ENCODE results near the gene DEFB124.
"Not testable (repeated sequence)": the region's sequence is repeated elsewhere in the genome, so short reads cannot be mapped to it uniquely, and the experiment has no call there.

The DEFB124 gene

DNA sequence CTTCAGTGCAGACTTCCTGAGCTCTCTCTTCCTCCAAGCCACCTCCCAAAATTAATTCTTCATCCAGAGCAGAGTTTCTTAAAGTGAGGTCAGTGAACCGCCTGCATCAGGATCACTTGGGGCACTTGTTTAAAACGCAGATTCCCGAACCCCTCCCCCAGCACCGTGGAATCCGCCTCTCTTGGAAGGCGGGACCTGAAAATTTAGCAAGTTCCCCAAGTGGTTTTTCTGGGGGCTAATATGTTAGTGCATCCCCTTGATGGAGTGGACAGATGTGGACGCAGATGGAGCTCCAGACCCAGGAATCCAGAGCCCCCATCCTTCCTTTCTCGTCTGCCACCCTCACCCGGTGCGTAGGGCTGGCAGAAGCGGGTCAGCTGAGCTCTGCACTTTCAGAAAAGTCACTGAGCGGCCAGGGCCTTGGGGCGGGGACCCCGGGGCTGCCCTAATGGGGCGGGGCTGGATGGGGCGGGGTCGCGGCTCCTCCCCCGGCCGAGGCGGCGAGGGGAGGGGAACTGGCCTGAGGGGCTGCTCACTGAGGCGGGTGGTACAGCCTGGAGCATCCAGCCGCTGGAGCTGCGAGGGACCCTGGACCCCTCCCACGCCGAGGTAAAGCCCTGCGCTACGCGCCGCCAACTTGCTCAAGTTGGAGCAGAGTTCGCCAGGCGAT is at the start of gene DEFB124, which contains the start of gene REM1:
Gene DEFB124 (minus strand): TSS at position 370 of the 670 bp plus-strand sequence. CDS start 2,114 bp downstream, outside the sequence.
Gene REM1 (plus strand): TSS at position 531 of the 670 bp plus-strand sequence. CDS start 1,158 bp downstream, outside the sequence.
- DNase-seq (ENCODE audit: low spot score): no peak

DNA sequence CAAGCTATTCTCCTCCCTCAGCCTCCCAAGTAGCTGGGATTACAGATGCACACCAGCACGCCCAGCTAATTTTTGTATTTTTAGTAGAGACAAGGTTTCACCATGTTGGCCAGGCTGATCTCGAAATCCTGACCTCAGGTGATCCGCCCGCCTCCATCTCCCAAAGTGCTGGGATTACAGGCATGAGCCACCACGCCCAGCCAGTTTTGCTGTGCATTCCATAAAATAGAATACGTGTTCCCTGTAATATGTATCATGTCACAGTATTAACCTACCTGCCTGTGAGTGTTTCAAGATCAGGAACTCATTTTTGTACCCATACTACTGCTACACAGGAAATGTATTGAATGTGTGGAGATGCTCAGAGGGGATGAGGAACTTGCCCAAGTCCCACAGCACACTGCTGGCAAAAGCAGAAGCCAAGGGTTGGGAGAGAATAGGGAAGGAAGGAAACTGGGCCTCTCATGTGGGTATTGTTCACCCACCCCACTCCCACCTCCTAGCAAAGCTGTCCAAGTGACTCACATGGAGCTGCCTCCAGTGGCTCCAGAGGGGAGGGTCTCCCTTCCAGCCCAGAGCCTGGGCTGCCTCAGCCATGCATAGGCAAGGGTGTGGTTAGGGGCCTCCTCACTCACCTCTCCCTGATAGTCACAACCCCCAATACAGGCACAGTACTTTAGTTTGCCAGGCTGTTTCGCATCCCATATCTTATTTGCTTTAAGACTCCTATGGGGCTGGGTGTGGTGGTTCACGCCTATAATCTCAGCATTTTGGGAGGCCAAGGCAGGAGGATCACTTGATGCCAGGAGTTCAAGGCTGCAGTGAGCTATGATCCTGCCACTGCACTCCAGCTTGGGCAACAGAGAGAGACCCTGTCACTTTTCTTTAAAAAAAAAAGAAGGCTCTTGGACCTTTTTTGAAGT is 48.7 kb upstream of the DEFB124 start:
- peak; percentile 63 for DNase-seq (ENCODE audit: low spot score)

DNA sequence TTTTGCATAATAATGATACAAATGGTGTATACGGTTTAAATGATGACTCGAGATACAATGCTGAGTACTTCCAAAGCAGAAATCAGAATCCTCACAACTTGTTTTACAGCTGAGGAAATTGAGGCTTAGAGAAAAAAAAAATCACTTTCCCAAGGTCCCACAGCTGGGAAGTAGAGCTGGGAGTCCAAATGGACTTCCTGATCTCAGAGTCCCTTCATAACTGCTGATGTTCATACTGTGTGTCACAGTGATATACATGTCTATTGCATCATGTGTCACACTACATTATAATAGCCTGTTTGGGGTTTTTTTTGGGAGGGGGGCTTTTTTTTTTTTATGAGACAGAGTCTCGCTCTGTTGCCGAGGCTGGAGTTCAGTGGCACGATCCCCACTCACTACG is 47.8 kb upstream of the DEFB124 start:
- no peak for DNase-seq (ENCODE audit: low spot score)

DNA sequence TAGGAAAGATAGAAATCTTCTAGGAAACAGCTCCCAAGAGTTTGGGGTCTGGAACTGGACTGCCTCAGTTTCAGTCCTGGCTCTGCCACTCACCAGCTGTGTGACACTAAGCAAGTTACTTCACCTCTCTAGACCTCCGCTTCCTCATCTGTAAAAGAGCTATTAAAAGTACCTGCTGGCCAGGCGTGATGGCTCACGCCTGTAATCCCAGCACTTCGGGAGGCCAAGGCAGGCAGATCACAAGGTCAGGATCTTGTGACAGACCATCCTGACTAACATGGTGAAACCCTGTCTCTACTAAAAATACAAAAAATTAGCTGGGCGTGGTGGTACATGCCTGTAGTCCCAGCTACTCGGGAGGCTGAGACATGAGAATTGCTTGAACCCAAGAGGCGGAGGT is 46.3 kb upstream of the DEFB124 start:
- DNase-seq (ENCODE audit: low spot score): not testable (repeated sequence)

DNA sequence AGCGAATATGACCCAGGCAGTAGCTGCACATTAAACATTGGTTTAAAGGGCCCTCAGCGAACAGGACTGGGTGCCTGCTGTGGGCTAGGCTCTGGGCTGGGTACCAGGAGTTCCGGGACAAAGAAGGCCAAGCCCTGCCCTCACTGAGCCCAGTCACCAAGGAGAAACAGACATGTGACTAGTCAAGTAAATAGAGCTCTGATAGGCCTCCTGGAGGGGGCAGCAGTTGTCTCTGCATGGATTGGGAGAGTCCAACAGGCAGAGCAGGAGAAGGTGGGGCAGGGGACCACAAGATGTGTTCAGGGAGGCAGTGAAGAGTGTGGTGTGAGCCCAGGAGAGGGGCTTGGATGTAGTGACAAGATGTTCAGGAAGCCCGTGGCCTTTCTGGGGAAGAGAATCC is 42.4 kb upstream of the DEFB124 start:
- DNase-seq (ENCODE audit: low spot score): no peak

GRCh38 chr20:31516651-31517050 is 41.7 kb upstream of the DEFB124 start:
- no peak for DNase-seq (ENCODE audit: low spot score)

GRCh38 chr20:31516166-31516565 is 41.2 kb upstream of the DEFB124 start:
- DNase-seq (ENCODE audit: low spot score): no peak

GRCh38 chr20:31515775-31516107 is 40.8 kb upstream of the DEFB124 start:
- no peak for DNase-seq (ENCODE audit: low spot score)

DNA sequence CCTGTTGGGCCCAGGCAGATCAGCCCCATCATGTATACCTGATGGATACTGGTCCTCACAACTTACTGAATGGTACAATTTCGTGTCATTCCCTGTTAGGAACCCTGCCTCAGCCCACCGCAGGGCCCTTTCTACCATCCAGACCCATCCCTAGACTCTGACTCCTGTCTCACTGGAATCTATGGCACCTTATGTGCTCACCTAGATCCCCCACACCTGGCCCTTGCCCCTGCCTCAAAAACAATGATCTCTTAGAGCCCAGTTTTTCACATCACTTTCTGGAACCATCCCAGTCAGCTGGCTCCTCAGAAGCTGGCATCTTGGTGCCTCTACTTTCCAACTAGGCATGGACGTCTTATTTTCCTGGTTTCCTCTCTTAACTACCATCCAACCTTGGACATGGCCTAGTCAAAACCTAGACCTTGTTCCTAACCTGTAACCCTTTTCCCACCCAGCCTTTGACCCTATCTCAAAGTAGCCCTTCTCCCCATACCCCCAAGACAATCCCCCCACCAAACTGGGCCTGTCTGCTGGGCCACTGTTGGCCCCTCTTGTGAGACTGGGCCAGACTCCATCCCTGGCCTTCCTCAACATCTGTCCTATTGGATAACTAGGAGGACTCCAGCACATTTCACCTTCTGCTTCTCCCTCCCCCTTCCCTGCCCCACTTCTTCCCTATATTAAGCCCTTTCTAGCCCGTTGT is 40.3 kb upstream of the DEFB124 start:
- no peak for DNase-seq (ENCODE audit: low spot score)

GRCh38 chr20:31514154-31515071 is 39.5 kb upstream of the DEFB124 start, which contains the start of gene HM13:
Gene HM13 (plus strand): TSS chr20:31514442. CDS start chr20:31514552, 110 bp downstream.
- peak; percentile 93 for DNase-seq (ENCODE audit: low spot score)

DNA sequence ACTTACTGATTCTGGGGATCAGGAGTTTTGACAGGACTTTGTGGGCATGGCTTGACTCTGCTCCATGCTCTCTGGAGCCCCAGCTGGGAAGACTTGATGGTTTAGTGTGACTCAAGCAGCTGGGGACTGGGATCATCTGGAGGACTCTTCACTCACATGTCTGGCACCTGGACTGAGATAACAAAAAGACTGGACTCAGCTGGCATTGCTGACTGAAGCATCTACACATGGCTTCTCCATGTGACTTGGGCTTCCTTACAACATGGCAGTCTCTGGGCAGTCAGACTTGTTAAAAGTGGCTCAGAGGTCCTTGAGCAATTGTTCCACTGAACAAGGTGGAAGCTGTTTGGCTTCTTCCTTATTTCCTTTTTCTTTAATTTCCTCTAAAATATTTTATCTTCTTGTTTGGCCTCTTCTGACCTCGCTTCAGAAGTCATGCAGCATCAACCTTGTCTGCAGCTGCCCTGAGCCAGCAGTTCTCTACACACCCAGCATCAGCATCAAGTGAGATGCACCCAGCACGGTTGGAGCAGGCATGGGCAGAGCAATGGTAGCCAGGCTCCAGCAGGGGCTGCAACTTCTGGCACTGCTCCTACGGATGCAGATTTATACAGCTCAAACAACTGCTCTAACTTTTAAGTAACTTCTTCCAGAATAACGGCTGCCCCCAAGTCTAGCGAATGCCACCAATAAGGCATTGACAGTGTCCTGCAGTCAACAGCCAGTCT is 33.8 kb upstream of the DEFB124 start:
- DNase-seq (ENCODE audit: low spot score): no peak

GRCh38 chr20:31505903-31506302 is 31.0 kb upstream of the DEFB124 start:
- DNase-seq (ENCODE audit: low spot score): no peak

GRCh38 chr20:31502884-31503673 is 28.2 kb upstream of the DEFB124 start:
- DNase-seq (ENCODE audit: low spot score): peak; percentile 79

- no peak for DNase-seq (ENCODE audit: low spot score)
Measured at GRCh38 chr20:31500527-31500926, 25.6 kb upstream of the DEFB124 start.

- DNase-seq (ENCODE audit: low spot score): no peak
Measured at GRCh38 chr20:31497838-31498540, 23.1 kb upstream of the DEFB124 start.

GRCh38 chr20:31496761-31497295 is 21.9 kb upstream of the DEFB124 start:
- no peak for DNase-seq (ENCODE audit: low spot score)

DNA sequence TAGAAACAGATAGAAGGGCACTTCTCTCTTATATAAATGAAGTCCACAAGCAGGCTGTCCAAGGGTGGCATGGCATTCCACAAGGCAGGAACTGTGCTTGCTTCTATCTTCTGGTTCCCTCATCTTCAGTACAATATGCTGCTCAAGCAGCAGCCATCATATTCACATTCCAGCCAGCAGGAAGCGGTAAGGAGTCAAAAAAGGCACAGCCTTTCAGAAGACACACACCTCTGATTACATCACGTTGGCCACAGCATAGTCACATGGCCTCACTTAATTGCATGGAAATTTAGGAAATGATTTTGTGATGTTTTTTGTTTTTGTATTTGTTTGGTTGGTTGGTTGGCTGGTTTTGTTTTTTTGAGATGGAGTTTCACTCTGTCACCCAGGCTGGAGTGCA is 19.2 kb upstream of the DEFB124 start:
- DNase-seq (ENCODE audit: low spot score): no peak

- DNase-seq (ENCODE audit: low spot score): no peak
Measured at GRCh38 chr20:31490752-31491151, 15.8 kb upstream of the DEFB124 start.

DNA sequence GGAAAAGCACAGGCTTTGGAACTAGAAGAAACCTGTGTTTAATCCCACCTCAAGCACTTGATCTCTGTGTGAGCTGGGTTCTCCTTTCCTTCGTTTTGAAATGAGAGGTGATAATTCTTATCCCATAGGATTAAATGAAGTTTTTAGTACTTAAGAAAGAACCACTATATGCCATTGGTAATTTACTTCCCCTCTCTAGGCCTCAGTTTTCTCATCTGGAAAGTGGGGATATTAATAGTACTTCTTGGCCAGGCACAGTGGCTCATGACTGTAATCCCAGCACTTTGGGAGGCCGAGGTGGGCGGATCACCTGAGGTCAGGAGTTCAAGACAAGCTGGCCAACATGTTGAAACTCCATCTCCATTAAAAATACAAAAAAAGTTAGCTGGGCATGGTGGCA is 14.2 kb upstream of the DEFB124 start:
- DNase-seq (ENCODE audit: low spot score): no peak

Data from pons (tissue), 1 donor.